AG04449 (cell line): Measurements from ENCODE around the gene RAD51B.

Source experiments
- CTCF ChIA-PET: fragments of 350-600 bp; formaldehyde crosslinking; extraction: SDS; loops from one replicate; lab custom pipeline; 2021; ENCODE audit warnings: antibody characterized with exemption; lab: Yijun Ruan, JAX
- POLR2A ChIA-PET: fragments of 400-600, 350-600 bp; formaldehyde crosslinking; extraction: SDS; loops from one replicate; lab custom pipeline; 2020; ENCODE audit warnings: antibody characterized with exemption, inconsistent platforms; lab: Yijun Ruan, JAX
- DNase-seq: peaks from one replicate; pipeline ENCODE4 v3.0.0-alpha.2; 2010; ENCODE audit warnings: low read depth, low spot score
- H3K4me3 ChIP-seq: 2 replicates; pipeline ENCODE4 v1.5.1; 2011; ENCODE audit warnings: low read depth, mild to moderate bottlenecking, control low read depth, low read length
- TF ChIP-seq, protein P1 (sequence below): IDR thresholded peaks from one replicate; pipeline ENCODE4 v1.5.1; 2011; ENCODE audit warnings: mild to moderate bottlenecking, moderate library complexity, low read length, control low read depth, inconsistent platforms; ENCODE audit not compliant: insufficient read depth; ENCODE audit errors: missing control alignments

RAD51B gene

DNA sequence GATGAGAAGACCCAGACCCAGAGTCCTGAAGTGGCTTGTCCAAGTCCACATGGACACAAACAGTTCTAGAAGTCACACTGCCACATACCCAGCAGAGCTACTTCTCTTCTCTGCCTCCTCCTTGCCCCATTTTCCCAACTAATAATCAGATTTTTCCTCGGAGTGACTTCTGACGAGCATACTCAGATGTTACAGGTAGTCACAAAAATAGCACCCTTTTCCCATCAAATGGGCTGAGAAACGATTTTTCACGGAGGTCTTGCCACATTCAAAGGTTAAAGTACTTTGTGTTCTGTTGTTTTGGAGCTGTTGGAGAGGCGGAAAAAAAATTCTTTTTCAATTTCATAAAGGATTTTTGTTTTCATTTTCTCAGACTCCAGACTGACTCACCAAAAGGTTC, 740.4 kb downstream of the RAD51B start:
- no peak for DNase-seq
- ChIA-PET CTCF (no interaction called here), POLR2A (no interaction called here)
- TF ChIP-seq, protein P1, sequence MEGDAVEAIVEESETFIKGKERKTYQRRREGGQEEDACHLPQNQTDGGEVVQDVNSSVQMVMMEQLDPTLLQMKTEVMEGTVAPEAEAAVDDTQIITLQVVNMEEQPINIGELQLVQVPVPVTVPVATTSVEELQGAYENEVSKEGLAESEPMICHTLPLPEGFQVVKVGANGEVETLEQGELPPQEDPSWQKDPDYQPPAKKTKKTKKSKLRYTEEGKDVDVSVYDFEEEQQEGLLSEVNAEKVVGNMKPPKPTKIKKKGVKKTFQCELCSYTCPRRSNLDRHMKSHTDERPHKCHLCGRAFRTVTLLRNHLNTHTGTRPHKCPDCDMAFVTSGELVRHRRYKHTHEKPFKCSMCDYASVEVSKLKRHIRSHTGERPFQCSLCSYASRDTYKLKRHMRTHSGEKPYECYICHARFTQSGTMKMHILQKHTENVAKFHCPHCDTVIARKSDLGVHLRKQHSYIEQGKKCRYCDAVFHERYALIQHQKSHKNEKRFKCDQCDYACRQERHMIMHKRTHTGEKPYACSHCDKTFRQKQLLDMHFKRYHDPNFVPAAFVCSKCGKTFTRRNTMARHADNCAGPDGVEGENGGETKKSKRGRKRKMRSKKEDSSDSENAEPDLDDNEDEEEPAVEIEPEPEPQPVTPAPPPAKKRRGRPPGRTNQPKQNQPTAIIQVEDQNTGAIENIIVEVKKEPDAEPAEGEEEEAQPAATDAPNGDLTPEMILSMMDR = no peak
- H3K4me3 ChIP-seq = no peak overlapping the region

DNA sequence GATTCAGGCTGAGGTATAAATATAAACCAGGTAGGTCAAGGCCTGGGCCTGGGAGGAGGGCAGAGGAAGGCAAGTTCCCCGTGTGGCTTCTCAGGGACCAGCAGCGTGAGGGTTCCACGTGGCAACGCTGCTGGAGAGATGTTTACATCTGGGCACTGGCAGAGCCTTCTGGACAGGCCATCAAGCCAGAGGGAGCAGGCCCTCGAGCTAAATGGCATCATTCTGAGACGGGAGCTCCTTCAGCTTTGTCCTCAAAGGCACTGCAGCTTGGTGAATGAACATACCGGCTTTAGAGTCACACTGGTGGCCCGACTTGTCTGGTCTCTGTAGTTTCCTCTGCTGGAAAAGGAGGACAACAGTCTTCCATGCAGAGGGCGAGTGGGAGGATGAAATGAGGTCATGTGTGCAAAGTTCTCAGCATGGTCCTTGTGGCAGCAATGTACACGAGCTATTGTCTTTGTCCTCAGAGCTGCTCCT, 742.0 kb downstream of the RAD51B start:
- no peak for DNase-seq
- ChIA-PET POLR2A (no interaction called here), CTCF (interaction anchor here (1.1 kb wide), 1 partner anchor 9 kb away, joined by 3 read pairs; no protein-coding TSS in a partner anchor)
- TF ChIP-seq, protein P1 = no peak
- H3K4me3 ChIP-seq = no peak overlapping the region

DNA sequence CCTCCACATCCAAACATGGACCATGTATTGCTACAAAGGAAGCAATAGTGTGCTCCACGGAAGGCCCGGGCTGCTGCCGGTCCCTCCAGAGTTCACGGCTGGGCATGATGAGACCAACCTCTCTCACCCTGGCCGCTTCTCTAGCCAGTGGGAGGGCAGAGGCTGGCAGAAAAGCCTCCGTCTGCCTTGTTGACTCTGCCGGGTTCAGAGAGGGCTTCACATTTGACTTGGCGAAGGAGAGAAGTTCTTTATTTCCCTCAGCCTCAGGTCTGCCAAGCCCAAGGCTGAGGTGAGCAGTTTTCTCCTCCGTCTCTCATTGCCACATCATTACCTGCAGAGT, 743.3 kb downstream of the RAD51B start:
- ChIA-PET CTCF (interaction anchor here (0.9 kb wide), 1 partner anchor 10 kb away, joined by 3 read pairs; no protein-coding TSS in a partner anchor), POLR2A (no interaction called here)
- H3K4me3 ChIP-seq = no peak overlapping the region
- TF ChIP-seq, protein P1 = no peak
- DNase-seq = no peak

DNA sequence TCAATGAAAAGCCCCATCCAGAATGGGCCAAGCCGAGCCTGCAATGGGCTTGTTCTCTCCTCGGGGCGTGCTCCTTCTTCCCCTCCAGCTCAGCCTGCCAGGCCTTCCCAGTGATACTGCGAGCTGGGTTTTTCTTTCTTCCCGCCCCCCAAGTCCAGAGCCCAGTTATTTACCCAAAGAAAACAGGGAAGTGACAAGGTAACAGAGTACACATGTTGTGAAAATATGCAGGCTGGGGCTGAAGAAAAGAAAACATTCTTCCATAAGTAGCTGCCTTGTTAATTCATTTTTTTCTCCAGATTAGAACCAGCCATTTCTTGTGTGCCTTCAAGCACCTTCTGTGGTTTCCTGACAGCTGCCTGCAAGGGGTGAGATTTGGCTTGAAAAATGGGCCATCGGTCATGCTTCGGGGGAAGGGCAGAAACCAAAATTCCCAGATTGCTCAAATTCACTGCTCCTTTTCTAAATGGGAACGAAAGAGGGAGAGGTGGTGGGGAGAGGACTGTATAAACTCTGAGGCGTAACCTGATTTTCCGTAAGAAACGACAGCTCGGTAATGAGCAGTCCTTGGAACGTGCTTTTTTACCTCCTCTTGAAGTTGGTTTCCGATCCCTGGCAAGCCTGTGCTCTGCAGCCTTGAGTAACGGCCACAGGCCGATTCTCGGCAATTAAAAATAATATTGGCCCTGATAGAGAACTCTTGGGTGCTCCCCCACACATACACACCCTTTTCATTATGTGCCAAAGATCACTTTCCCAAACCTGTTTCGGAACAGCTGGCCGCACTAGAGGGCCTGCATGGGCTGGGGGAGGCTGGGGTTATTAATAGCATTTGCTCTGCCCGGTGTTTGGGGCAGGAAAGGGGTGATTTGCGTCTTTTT, 743.9 kb downstream of the RAD51B start:
- no peak overlapping the region for H3K4me3 ChIP-seq
- ChIA-PET POLR2A (no interaction called here), CTCF (interaction anchor here (0.9 kb wide), 1 partner anchor 10 kb away, joined by 3 read pairs; no protein-coding TSS in a partner anchor)
- TF ChIP-seq, protein P1 = no peak
- DNase-seq = no peak

DNA sequence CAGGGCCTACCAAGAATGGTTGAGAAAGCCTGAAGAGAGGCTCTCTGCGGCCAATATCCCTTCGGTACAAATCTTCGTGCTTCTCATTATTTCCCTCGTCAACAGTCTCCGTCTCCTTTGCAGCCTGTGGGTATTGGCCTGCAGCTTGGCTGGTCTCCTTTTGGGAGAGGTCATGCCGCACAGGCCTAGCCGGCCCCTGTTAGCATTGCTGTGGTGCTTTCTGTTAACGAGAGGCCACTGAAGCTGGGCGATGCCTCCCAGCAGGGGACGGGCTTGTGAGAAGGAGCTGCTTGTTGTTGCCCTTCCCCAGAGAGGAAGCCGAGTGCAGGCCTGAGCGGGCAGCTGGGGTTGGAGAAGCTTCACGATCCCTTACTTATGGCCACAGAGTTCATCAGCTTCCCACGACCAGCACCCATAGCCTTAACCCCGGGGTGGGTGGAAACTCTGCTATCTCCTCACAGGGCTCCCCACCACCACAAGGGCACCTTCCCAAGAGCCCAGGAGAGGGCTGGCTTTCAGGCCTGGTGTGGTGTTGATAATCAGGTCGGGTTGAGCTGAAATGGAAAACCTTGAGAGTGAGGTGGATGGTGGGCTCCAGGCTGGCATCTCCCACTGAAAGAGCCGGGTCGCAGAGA, 744.7 kb downstream of the RAD51B start:
- CTCF ChIA-PET = no interaction called here
- H3K4me3 ChIP-seq = no peak overlapping the region
- POLR2A ChIA-PET = no interaction called here
- DNase-seq = no peak
- TF ChIP-seq, protein P1 = no peak
